NCI-H69 (cell line): ENCODE data around the gene PCIF1.
A peak's percentile ranks its signal among the peaks of the same experiment; 100 is the strongest.
"Not testable (repeated sequence)": the region's sequence is repeated elsewhere in the genome, so short reads cannot be mapped to it uniquely, and the experiment has no call there.

Experiments used
- DNase-seq: peaks from one replicate; lab custom pipeline; 2025; lab: John Stamatoyannopoulos, UW

PCIF1 gene

GRCh38 chr20:45947110-45947866 is 12.8 kb downstream of the PCIF1 start:
- DNase-seq, result no peak

GRCh38 chr20:45948261-45948733 is 13.8 kb downstream of the PCIF1 start:
- DNase-seq, result peak; percentile 2

- no peak for DNase-seq
Observed at GRCh38 chr20:45948742-45949541, 14.5 kb downstream of the PCIF1 start.

- DNase-seq, result no peak
Observed at GRCh38 chr20:45949542-45950329, 15.3 kb downstream of the PCIF1 start.

GRCh38 chr20:45950330-45950646 is 15.8 kb downstream of the PCIF1 start:
- no peak for DNase-seq

GRCh38 chr20:45951925-45952834 is 17.7 kb downstream of the PCIF1 start:
- no peak for DNase-seq

GRCh38 chr20:45952861-45953260 is 18.4 kb downstream of the PCIF1 start:
- no peak for DNase-seq

- DNase-seq, result no peak
Observed at GRCh38 chr20:45953672-45954071, 19.2 kb downstream of the PCIF1 start.

GRCh38 chr20:45956326-45956725 is 21.8 kb downstream of the PCIF1 start:
- DNase-seq, result not testable (repeated sequence)

GRCh38 chr20:45957021-45957941 is 22.8 kb downstream of the PCIF1 start:
- no peak for DNase-seq

GRCh38 chr20:45958593-45958992 is 24.1 kb downstream of the PCIF1 start:
- DNase-seq, result no peak

- no peak for DNase-seq
Observed at GRCh38 chr20:45959126-45959525, 24.6 kb downstream of the PCIF1 start.

- no peak for DNase-seq
Observed at GRCh38 chr20:45959956-45960630, 25.6 kb downstream of the PCIF1 start.

GRCh38 chr20:45962031-45962755 is 27.7 kb downstream of the PCIF1 start:
- no peak for DNase-seq

- DNase-seq, result peak; percentile 43
Observed at GRCh38 chr20:45963059-45964005, 28.8 kb downstream of the PCIF1 start.

- no peak for DNase-seq
Observed at GRCh38 chr20:45964006-45964400, 29.5 kb downstream of the PCIF1 start.

GRCh38 chr20:45965169-45966002 is 30.9 kb downstream of the PCIF1 start:
- no peak for DNase-seq
